NCI-H1417 treated with DMSO at 0.1 percent for 48 hours (cell line): ENCODE measurements around the gene HOXB7.

Experiments used
- DNase-seq: peaks from one replicate; lab custom pipeline; 2025; lab: John Stamatoyannopoulos, UW

Gene HOXB7

GRCh38 chr17:48636177-48637018 is 25.6 kb upstream of the HOXB7 start:
- no peak for DNase-seq

GRCh38 chr17:48634493-48635208 is 23.8 kb upstream of the HOXB7 start:
- DNase-seq = no peak

DNA sequence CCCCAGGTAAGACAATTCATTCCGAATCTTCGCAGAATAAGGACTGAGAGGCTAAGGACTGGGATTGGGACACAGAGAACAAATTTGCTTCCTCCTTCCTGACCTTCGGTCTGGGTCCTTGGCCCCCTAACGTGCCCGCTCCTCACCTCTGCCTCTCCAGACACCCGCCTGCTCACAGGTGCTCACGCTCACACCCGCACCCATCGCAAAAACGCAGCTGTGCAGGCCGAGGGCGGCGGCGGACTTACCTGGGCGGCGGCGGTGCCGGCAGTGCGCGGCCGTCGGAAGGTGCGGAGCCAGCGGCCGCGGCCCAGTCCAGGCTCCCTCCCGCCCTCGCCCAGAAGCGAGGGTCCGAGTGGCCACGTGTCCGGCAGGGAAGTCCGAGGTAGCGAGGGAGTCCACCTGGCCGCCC is 22.5 kb upstream of the HOXB7 start:
- DNase-seq = no peak

GRCh38 chr17:48632579-48633265 is 21.9 kb upstream of the HOXB7 start:
- DNase-seq = no peak

GRCh38 chr17:48631693-48632578 is 21.1 kb upstream of the HOXB7 start:
- DNase-seq = no peak

GRCh38 chr17:48630925-48631692 is 20.3 kb upstream of the HOXB7 start:
- no peak for DNase-seq

GRCh38 chr17:48630009-48630924 is 19.4 kb upstream of the HOXB7 start:
- no peak for DNase-seq

DNA sequence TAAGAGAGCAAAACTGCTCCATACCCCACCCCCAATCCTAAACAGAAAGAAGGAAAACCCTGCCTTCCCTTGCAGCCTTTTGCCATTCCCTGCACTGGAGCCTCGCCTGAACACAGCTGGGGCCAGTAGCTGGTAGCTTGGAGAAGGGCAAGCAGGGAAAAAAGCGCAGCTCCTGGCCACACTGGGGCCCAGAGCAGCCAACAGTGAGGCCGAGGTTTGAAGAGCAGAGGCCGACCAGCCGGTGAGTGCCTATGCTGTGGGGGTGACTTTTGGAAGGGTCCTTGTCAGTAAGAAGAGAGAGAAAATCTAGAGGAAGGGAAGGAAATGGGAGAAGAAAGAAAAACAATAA is 18.6 kb upstream of the HOXB7 start:
- DNase-seq = no peak

DNA sequence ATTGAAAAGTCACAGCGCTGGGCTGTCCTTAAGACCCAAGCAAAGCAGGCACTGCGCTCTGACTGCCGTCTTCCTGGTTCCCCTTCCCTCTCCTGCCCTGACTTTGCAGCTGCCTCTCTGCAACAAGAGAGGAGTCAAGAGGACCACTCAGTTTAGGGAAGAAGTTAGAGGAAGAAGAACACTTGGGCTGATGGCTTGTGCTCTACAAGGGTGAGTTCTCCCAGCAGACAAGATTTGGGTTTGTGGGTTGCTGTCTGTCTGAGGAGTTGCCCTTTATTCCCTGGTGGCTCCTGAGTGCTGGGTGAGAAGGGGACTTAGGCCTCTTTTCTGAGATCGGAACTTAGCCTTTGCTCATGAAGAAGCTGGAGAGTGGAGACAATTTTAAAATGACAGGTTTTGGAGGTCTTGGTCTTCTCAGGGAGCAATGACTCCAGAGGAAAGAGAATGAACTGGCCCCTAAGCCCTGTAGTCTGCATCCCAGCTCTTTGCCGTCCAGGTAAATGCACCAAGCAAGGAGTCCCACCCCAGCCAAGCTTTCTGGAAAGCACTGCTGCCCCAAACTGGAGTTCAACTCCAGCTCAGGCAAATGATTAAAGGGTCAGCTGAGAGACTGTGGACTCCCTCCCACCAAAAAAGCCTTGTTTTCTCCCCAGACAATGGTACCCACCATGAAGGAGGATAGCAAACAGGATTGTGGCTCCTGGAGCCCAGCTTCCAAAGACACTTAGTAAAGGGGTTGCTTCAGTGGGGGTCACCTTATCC is 18.0 kb upstream of the HOXB7 start:
- no peak for DNase-seq

GRCh38 chr17:48627623-48628521 is 17.1 kb upstream of the HOXB7 start:
- DNase-seq = no peak

GRCh38 chr17:48627118-48627597 is 16.3 kb upstream of the HOXB7 start:
- no peak for DNase-seq

GRCh38 chr17:48626245-48627117 is 15.7 kb upstream of the HOXB7 start, which contains the start of gene HOXB9:
Gene HOXB9 (minus strand): TSS chr17:48626358. CDS start chr17:48626269, 89 bp downstream.
- no peak for DNase-seq

DNA sequence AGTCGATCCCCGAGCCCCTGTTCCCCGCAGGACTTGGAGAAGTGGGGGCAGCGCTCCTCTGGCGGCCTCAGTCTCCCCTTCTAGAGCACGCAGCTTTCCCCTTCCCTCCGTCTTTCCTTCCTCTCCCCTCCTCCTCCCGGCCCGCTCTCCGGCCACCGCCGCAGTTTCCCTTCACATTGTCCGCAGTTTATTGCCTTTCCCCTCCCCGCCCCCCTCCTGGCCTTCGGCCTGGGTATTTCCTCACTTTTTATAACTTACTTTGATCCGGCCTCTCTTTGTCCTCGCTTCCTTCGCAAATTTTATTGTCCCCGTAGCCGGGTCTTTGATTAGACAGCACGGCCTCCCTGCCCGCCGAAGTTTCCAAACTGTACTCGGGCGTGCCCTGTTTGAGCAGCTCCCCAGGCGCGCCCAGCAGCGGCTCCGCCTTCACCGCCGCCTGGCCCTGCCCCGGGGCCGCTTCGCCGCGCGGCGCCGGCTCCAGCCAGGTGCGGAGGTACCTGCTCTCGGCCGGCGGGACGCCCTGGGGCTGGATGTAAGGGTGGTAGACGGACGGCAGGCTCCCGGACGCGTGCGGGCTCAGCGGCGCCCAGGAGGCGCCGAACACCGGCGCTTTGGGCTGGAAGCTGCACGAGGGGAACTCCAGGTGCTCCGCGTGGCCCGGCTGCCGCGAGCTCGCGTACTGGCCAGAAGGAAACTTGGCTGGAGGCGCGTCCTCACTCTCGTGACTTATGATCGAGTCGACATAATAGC is 14.9 kb upstream of the HOXB7 start:
- no peak for DNase-seq

DNA sequence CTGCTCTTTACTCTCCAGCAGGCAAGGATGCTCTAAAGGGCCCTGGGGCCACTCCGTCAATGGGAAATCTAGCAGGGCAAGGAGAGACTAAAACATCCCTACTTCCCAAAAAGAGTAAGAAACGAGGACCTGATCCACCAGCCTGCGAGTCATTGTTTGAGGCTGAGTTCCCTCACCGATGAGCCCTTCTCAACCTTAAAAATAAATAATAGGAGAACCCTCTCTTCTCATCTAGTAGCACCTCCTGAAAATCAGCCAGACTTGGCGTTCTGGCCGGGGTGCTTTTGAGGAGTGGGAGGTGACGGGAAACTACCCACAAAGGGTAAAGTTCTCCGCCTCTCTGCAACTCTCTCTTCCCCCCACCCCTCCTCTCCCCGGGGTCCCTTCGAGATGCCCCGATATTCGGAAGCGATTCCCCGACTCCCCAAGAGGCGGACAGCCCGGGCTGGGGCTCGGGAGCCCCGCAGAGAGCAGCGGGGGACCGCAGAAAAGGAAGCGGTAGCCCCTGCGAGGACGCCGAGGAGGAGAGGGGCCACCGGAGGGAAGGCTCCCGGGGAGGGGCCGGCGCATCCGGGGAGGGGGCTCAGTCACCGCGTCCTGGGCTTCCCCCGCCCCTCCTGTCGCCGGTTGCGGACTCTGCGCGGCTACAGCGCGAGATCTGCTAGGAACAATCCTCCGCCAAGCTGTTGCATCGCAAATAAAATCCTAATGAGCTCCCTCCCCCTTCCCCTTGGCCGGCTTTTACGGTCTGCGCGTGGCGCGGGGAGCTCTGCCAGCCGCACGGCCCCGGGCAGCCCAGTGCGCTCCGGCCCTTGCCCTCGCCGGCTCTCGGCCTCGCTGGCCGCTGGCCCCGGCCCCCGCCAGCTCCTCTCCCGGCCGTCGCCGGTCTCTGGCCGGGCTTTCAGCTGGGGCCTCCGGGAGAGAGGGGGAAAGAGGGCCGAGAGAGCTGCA is 14.0 kb upstream of the HOXB7 start:
- DNase-seq = no peak

- DNase-seq = no peak
These were observed 13.3 kb upstream of the HOXB7 start for GRCh38 chr17:48624118-48624517.
